ENCODE results near the gene BEGAIN.

BEGAIN gene

GRCh38 chr14:100504372-100505078, 82.7 kb downstream of the BEGAIN start:
- CTCF ChIA-PET = no interaction called here
- DNase-seq (ENCODE audit: extremely low spot score) = no peak
- no peak for TF ChIP-seq CTCF (IDR thresholded peaks at IDR 0.05; ENCODE audit: control extremely low read depth, extremely low read depth, low read depth, missing control alignments)
- POLR2A ChIA-PET = no interaction called here

- no peak for DNase-seq (ENCODE audit: extremely low spot score)
- CTCF ChIA-PET = interaction anchor here (1.4 kb wide), 1 partner anchor 142 kb away, joined by 3 read pairs; no protein-coding TSS in a partner anchor
- no peak for TF ChIP-seq CTCF (IDR thresholded peaks at IDR 0.05; ENCODE audit: control extremely low read depth, extremely low read depth, low read depth, missing control alignments)
- POLR2A ChIA-PET = no interaction called here
These were observed 84.0 kb downstream of the BEGAIN start for GRCh38 chr14:100503251-100503650.

GRCh38 chr14:100502622-100503220, 84.5 kb downstream of the BEGAIN start:
- ChIA-PET POLR2A (no interaction called here), CTCF (interaction anchor here (0.8 to 1.4 kb wide), 2 partner anchors 19 to 143 kb away, joined by 3 read pairs; no protein-coding TSS in a partner anchor)
- DNase-seq (ENCODE audit: extremely low spot score) = no peak
- TF ChIP-seq CTCF (IDR thresholded peaks at IDR 0.05; ENCODE audit: control extremely low read depth, extremely low read depth, low read depth, missing control alignments) = no peak

GRCh38 chr14:100500128-100500527, 87.1 kb downstream of the BEGAIN start:
- DNase-seq (ENCODE audit: extremely low spot score) = no peak
- ChIA-PET CTCF (no interaction called here), POLR2A (no interaction called here)
- TF ChIP-seq CTCF (IDR thresholded peaks at IDR 0.05; ENCODE audit: control extremely low read depth, extremely low read depth, low read depth, missing control alignments) = no peak

- DNase-seq (ENCODE audit: extremely low spot score) = no peak
- POLR2A ChIA-PET = no interaction called here
- CTCF ChIA-PET = no interaction called here
- TF ChIP-seq CTCF (IDR thresholded peaks at IDR 0.05; ENCODE audit: control extremely low read depth, extremely low read depth, low read depth, missing control alignments) = no peak
These were observed 89.1 kb downstream of the BEGAIN start for GRCh38 chr14:100498068-100498467.

GRCh38 chr14:100495917-100496316, 91.3 kb downstream of the BEGAIN start:
- TF ChIP-seq CTCF (IDR thresholded peaks at IDR 0.05; ENCODE audit: control extremely low read depth, extremely low read depth, low read depth, missing control alignments) = no peak
- CTCF ChIA-PET = interaction anchor here (0.9 to 1.0 kb wide), 2 partner anchors 12 to 20 kb away, joined by 3 read pairs; no protein-coding TSS in a partner anchor
- no peak for DNase-seq (ENCODE audit: extremely low spot score)
- POLR2A ChIA-PET = interaction anchor here (0.6 kb wide), 1 partner anchor 10 kb away, joined by 3 read pairs; no protein-coding TSS in a partner anchor
